HepG2 (cell line): ENCODE measurements around the gene MRPL20. TPM values are rescaled to one million over a fixed set of nuclear protein-coding genes. Genes with fewer than 3 reads are reported as not detected.

Experiments used
- ARID5B ChIP-seq: IDR thresholded peaks from 2 replicates; pipeline ENCODE4 v1.4.0; 2020; ENCODE audit warnings: mild to moderate bottlenecking, missing genetic modification reagents
- CHD4 ChIP-seq: fragments of 200-600 bp; sonication (generic); IDR thresholded peaks from 2 replicates; pipeline ENCODE4 v1.7.0; 2017; ENCODE audit warnings: mild to moderate bottlenecking, low read length, borderline replicate concordance
- JUNB ChIP-seq: sonication (generic); formaldehyde crosslinking; IDR thresholded peaks from 2 replicates; pipeline ENCODE4 v1.8.0; 2022; ENCODE audit warnings: missing genetic modification reagents, mild to moderate bottlenecking, borderline replicate concordance
- RNF2 ChIP-seq: fragments of 450-650 bp; conservative IDR thresholded peaks from 2 replicates; pipeline ENCODE4 v1.6.1; 2016; ENCODE audit warnings: low read depth
- TEAD2 ChIP-seq: sonication (generic); formaldehyde crosslinking; IDR thresholded peaks from 2 replicates; pipeline ENCODE4 v1.9.0; 2021; ENCODE audit warnings: missing genetic modification reagents
- ZFP91 ChIP-seq: sonication (generic); formaldehyde crosslinking; IDR thresholded peaks from 2 replicates; pipeline ENCODE4 v1.9.0; 2022; ENCODE audit warnings: missing genetic modification reagents, mild to moderate bottlenecking, borderline replicate concordance
- ZNF33B ChIP-seq: sonication (generic); formaldehyde crosslinking; IDR thresholded peaks from 2 replicates; pipeline ENCODE4 v1.5.1; 2020; ENCODE audit warnings: mild to moderate bottlenecking, missing genetic modification reagents
- ZNF407 ChIP-seq: sonication (generic); formaldehyde crosslinking; IDR thresholded peaks from one replicate; pipeline ENCODE4 v1.5.1; 2020; ENCODE audit warnings: mild to moderate bottlenecking, missing genetic modification reagents; ENCODE audit errors: not compliant biosample characterization
- ZNF550 ChIP-seq: sonication (generic); formaldehyde crosslinking; IDR thresholded peaks from 2 replicates; pipeline ENCODE4 v1.4.0; 2020; ENCODE audit warnings: mild to moderate bottlenecking, missing genetic modification reagents, borderline replicate concordance
- ZNF747 ChIP-seq: sonication (generic); formaldehyde crosslinking; IDR thresholded peaks from 2 replicates; pipeline ENCODE4 v1.8.1; 2023; ENCODE audit warnings: missing genetic modification reagents, mild to moderate bottlenecking, borderline replicate concordance
- polyA plus RNA-seq, 8 experiments: library from polyadenylated mRNA; depleted of rRNA in 3 of 8; stranded (reverse) in 7 of 8; unstranded in 1 of 8; fragments of >200 nt; fragmentation: Illumina TruSeq in 4 of 8; extraction: Trizol in 4 of 8; gene quantifications; 2 replicates each; pipeline versions ENCODE4 v1.2.1 to v1.2.3, GENCODE V29; 2011 to 2016; ENCODE audit warnings: low read depth in 4 of 8, missing spikeins in 1 of 8, mixed read lengths in 1 of 8; ENCODE audit not compliant: insufficient read depth in 1 of 8
- total RNA-seq, 5 experiments: library from RNA; depleted of rRNA; stranded (reverse); fragments of >200 nt; fragmentation: Illumina TruSeq; extraction: Trizol; gene quantifications; 2 replicates each; pipeline ENCODE4 v1.2.3, GENCODE V29; 2016; ENCODE audit warnings: low read depth in 1 of 5
- TF ChIP-seq, protein P1 (sequence below): sonication (generic); formaldehyde crosslinking; IDR thresholded peaks from 2 replicates; pipeline ENCODE4 v1.9.0; 2021; ENCODE audit warnings: missing genetic modification reagents, mild to moderate bottlenecking, borderline replicate concordance

Gene MRPL20
- total and polyA plus RNA-seq, 2 of the 13 experiments (the other 11 are each of a cell fraction or from before 2014, with no cell fraction given), result 59.2 to 127 TPM

- no peak for TF ChIP-seq JUNB (CRISPR knock-in tag)
- no peak for TF ChIP-seq ZNF33B
- TF ChIP-seq, protein P1, sequence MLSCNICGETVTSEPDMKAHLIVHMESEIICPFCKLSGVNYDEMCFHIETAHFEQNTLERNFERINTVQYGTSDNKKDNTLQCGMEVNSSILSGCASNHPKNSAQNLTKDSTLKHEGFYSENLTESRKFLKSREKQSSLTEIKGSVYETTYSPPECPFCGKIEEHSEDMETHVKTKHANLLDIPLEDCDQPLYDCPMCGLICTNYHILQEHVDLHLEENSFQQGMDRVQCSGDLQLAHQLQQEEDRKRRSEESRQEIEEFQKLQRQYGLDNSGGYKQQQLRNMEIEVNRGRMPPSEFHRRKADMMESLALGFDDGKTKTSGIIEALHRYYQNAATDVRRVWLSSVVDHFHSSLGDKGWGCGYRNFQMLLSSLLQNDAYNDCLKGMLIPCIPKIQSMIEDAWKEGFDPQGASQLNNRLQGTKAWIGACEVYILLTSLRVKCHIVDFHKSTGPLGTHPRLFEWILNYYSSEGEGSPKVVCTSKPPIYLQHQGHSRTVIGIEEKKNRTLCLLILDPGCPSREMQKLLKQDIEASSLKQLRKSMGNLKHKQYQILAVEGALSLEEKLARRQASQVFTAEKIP (CRISPR knock-in tag), result no peak
- no peak for TF ChIP-seq ZNF407
- TF ChIP-seq ARID5B (CRISPR knock-in tag), result no peak
- TF ChIP-seq ZNF747 (CRISPR knock-in tag), result no peak
- TF ChIP-seq ZNF550 (CRISPR knock-in tag), result peak; percentile 53; the same call in 1 of the 2 replicates
- no peak for TF ChIP-seq CHD4
- TF ChIP-seq ZFP91, result peak; percentile 78; the same call in 1 of the 2 replicates
- no peak for TF ChIP-seq TEAD2
- TF ChIP-seq RNF2, result no peak
Measured at GRCh38 chr1:1430114-1430982, 23.3 kb upstream of the MRPL20 start (continued).
